Activated CD8-positive, alpha-beta memory T cell treated with anti-CD3 and anti-CD28 coated beads, Interleukin-2, amount 10 ng/mL, durations not matched to agents 7 days and 5 days (primary cell): ENCODE data around the gene B3GNT9. TPM values are rescaled to one million over a fixed set of nuclear protein-coding genes. Genes with fewer than 3 reads are reported as not detected.
"Not testable (repeated sequence)": the region's sequence is repeated elsewhere in the genome, so short reads cannot be mapped to it uniquely, and the experiment has no call there.

Experiments used
- ATAC-seq: fragments of 150-1000 bp; cut with Tn5 transposase; one replicate; pipeline ENCODE4 v1.10.0; 2021; ENCODE audit warnings: moderate library complexity
- CTCF ChIA-PET: fragments of 350-600 bp; sonication (Branson Sonifier 250); formaldehyde crosslinking; loops from one replicate; lab custom pipeline; 2021; ENCODE audit warnings: antibody characterized with exemption; lab: Charles Lee
- DNase-seq: peaks from one replicate; pipeline ENCODE4 v3.0.0-alpha.2; 2020
- H3K27ac Mint-ChIP-seq: one replicate; pipeline ENCODE4 v1.8.0; 2021; ENCODE audit warnings: mild to moderate bottlenecking, mixed read lengths
- H3K27me3 Mint-ChIP-seq: one replicate; pipeline ENCODE4 v1.8.0; 2021; ENCODE audit warnings: mixed read lengths
- H3K36me3 Mint-ChIP-seq: one replicate; pipeline ENCODE4 v1.8.0; 2021; ENCODE audit warnings: mild to moderate bottlenecking, mixed read lengths
- H3K4me1 Mint-ChIP-seq: one replicate; pipeline ENCODE4 v1.8.0; 2021; ENCODE audit warnings: mixed read lengths
- H3K4me3 Mint-ChIP-seq: one replicate; pipeline ENCODE4 v1.8.0; 2021; ENCODE audit warnings: mild to moderate bottlenecking, moderate library complexity, mixed read lengths
- H3K9me3 Mint-ChIP-seq: one replicate; pipeline ENCODE4 v1.8.0; 2022; ENCODE audit warnings: low read depth, mixed read lengths
- total RNA-seq, 2 experiments: library from RNA; stranded (reverse); gene quantifications; one replicate each; pipeline ENCODE4 v1.2.3, GENCODE V29; 2021

Gene B3GNT9
- total RNA-seq, 2 experiments from 2014 or later: 5.6 to 7.9 TPM

GRCh38 chr16:67129422-67129821, 21.4 kb downstream of the B3GNT9 start:
- H3K27me3 Mint-ChIP-seq: no peaks in the 10 kb centered on the region

GRCh38 chr16:67128887-67129286, 21.9 kb downstream of the B3GNT9 start:
- Mint-ChIP-seq H3K9me3 (no peaks in the 10 kb centered on the region), H3K4me1 (peaks cover 5% of the 10 kb centered on the region), H3K4me3 (no peak overlapping the region), H3K27ac (no peak overlapping the region), H3K36me3 (peaks cover 10% of the 10 kb centered on the region), H3K27me3 (no peaks in the 10 kb centered on the region)
- ATAC-seq: no peak
- CTCF ChIA-PET: interaction anchor here (1.0 to 1.8 kb wide), 6 partner anchors 9 to 153 kb away, joined by 3 to 5 read pairs (median 4); no protein-coding TSS in a partner anchor
- DNase-seq: no peak

More at GRCh38 chr16:67129422-67129821, 21.4 kb downstream of the B3GNT9 start:
- H3K36me3 Mint-ChIP-seq: peaks cover 12% of the 10 kb centered on the region
- DNase-seq (no peak), ATAC-seq (no peak)
- CTCF ChIA-PET: interaction anchor here (0.5 to 1.4 kb wide), 6 partner anchors 9 to 154 kb away, joined by 3 to 5 read pairs (median 3); no protein-coding TSS in a partner anchor
- H3K4me3 Mint-ChIP-seq: no peak overlapping the region
- H3K27ac Mint-ChIP-seq: no peak overlapping the region
- H3K4me1 Mint-ChIP-seq: peaks cover 5% of the 10 kb centered on the region
- no peaks in the 10 kb centered on the region for H3K9me3 Mint-ChIP-seq

GRCh38 chr16:67128417-67128816, 22.4 kb downstream of the B3GNT9 start:
- CTCF ChIA-PET: interaction anchor here (1.0 to 1.8 kb wide), 2 partner anchors 27 to 46 kb away, joined by 3 to 5 read pairs; no protein-coding TSS in a partner anchor
- peaks cover 5% of the 10 kb centered on the region for H3K4me1 Mint-ChIP-seq
- no peak overlapping the region for H3K27ac Mint-ChIP-seq
- no peak overlapping the region for H3K4me3 Mint-ChIP-seq
- H3K36me3 Mint-ChIP-seq: peaks cover 13% of the 10 kb centered on the region
- ATAC-seq (no peak), DNase-seq (no peak)
- H3K27me3 Mint-ChIP-seq: no peaks in the 10 kb centered on the region
- no peaks in the 10 kb centered on the region for H3K9me3 Mint-ChIP-seq

GRCh38 chr16:67122799-67123198, 28.0 kb downstream of the B3GNT9 start:
- not testable (repeated sequence) for H3K27me3 Mint-ChIP-seq, H3K9me3 Mint-ChIP-seq, H3K27ac Mint-ChIP-seq, DNase-seq, ATAC-seq, H3K4me1 Mint-ChIP-seq, H3K4me3 Mint-ChIP-seq
- peaks cover 13% of the 10 kb centered on the region for H3K36me3 Mint-ChIP-seq
- CTCF ChIA-PET: interaction anchor here (0.9 kb wide), 1 partner anchor 13 kb away, joined by 5 read pairs; no protein-coding TSS in a partner anchor

GRCh38 chr16:67120025-67120424, 30.8 kb downstream of the B3GNT9 start:
- Mint-ChIP-seq H3K9me3 (no peaks in the 10 kb centered on the region), H3K27ac (no peak overlapping the region), H3K27me3 (no peaks in the 10 kb centered on the region), H3K4me3 (no peak overlapping the region), H3K4me1 (no peaks in the 10 kb centered on the region), H3K36me3 (peaks cover 12% of the 10 kb centered on the region)
- DNase-seq (no peak), ATAC-seq (no peak)
- CTCF ChIA-PET: interaction anchor here (0.8 to 0.9 kb wide), 2 partner anchors 8 to 29 kb away, joined by 3 read pairs; no protein-coding TSS in a partner anchor

GRCh38 chr16:67117716-67118115, 33.1 kb downstream of the B3GNT9 start:
- Mint-ChIP-seq H3K9me3 (no peaks in the 10 kb centered on the region), H3K27ac (no peak overlapping the region), H3K4me3 (no peak overlapping the region)

GRCh38 chr16:67116388-67117311, 34.1 kb downstream of the B3GNT9 start:
- Mint-ChIP-seq H3K9me3 (no peaks in the 10 kb centered on the region), H3K4me3 (no peak overlapping the region), H3K36me3 (peaks cover 11% of the 10 kb centered on the region), H3K27ac (no peak overlapping the region), H3K4me1 (peaks cover 16% of the 10 kb centered on the region), H3K27me3 (no peaks in the 10 kb centered on the region)
- CTCF ChIA-PET: interaction anchor here (0.6 to 1.9 kb wide), 6 partner anchors 16 to 99 kb away, joined by 3 to 8 read pairs (median 3); partner anchors contain the start of gene NOL3
- ATAC-seq (no peak), DNase-seq (no peak)

More at GRCh38 chr16:67117716-67118115, 33.1 kb downstream of the B3GNT9 start:
- H3K4me1 Mint-ChIP-seq: peaks cover 11% of the 10 kb centered on the region
- ATAC-seq: no peak
- no peak for DNase-seq
- no peaks in the 10 kb centered on the region for H3K27me3 Mint-ChIP-seq
- peaks cover 11% of the 10 kb centered on the region for H3K36me3 Mint-ChIP-seq
- CTCF ChIA-PET: interaction anchor here (0.7 kb wide), 4 partner anchors 31 to 823 kb away, joined by 3 to 5 read pairs (median 4); no protein-coding TSS in a partner anchor

GRCh38 chr16:67115639-67116038, 35.2 kb downstream of the B3GNT9 start:
- Mint-ChIP-seq H3K27me3 (no peaks in the 10 kb centered on the region), H3K4me1 (peaks cover 25% of the 10 kb centered on the region), H3K9me3 (no peaks in the 10 kb centered on the region), H3K27ac (no peak overlapping the region), H3K36me3 (peaks cover 9% of the 10 kb centered on the region), H3K4me3 (no peak overlapping the region)
- ATAC-seq (no peak), DNase-seq (no peak)
- CTCF ChIA-PET: interaction anchor here (0.6 to 1.9 kb wide), 5 partner anchors 17 to 98 kb away, joined by 3 to 8 read pairs (median 3); partner anchors contain the start of gene NOL3

- peaks cover 6% of the 10 kb centered on the region for H3K36me3 Mint-ChIP-seq
- no peaks in the 10 kb centered on the region for H3K9me3 Mint-ChIP-seq
- H3K27ac Mint-ChIP-seq: no peak overlapping the region
- H3K27me3 Mint-ChIP-seq: no peaks in the 10 kb centered on the region
- H3K4me3 Mint-ChIP-seq: no peak overlapping the region
- ATAC-seq: no peak
- H3K4me1 Mint-ChIP-seq: peaks cover 29% of the 10 kb centered on the region
- CTCF ChIA-PET: interaction anchor here (1.2 to 1.7 kb wide), 2 partner anchors 40 to 45 kb away, joined by 4 to 5 read pairs; partner anchors contain the start of gene TRADD
- no peak for DNase-seq
Measured at GRCh38 chr16:67114793-67115192, 36.0 kb downstream of the B3GNT9 start.

- Mint-ChIP-seq H3K27me3 (no peaks in the 10 kb centered on the region), H3K36me3 (peaks cover 6% of the 10 kb centered on the region), H3K4me3 (no peak overlapping the region), H3K9me3 (no peaks in the 10 kb centered on the region), H3K4me1 (peaks cover 35% of the 10 kb centered on the region), H3K27ac (no peak overlapping the region)
- DNase-seq: no peak
- CTCF ChIA-PET: interaction anchor here (0.7 to 4.5 kb wide), 7 partner anchors 8 to 99 kb away, joined by 3 to 28 read pairs (median 4); partner anchors contain the start of gene TRADD
- ATAC-seq: no peak
Measured at GRCh38 chr16:67112591-67113399, 38.0 kb downstream of the B3GNT9 start.

- no peaks in the 10 kb centered on the region for H3K27me3 Mint-ChIP-seq
- peaks cover 35% of the 10 kb centered on the region for H3K4me1 Mint-ChIP-seq
- H3K4me3 Mint-ChIP-seq: no peak overlapping the region
- H3K36me3 Mint-ChIP-seq: peaks cover 4% of the 10 kb centered on the region
- ATAC-seq (no peak), DNase-seq (no peak)
- H3K27ac Mint-ChIP-seq: no peak overlapping the region
- H3K9me3 Mint-ChIP-seq: no peaks in the 10 kb centered on the region
- CTCF ChIA-PET: interaction anchor here (0.9 to 4.5 kb wide), 8 partner anchors 8 to 98 kb away, joined by 3 to 28 read pairs (median 6); partner anchors contain the start of gene B3GNT9
Measured at GRCh38 chr16:67111951-67112444, 38.8 kb downstream of the B3GNT9 start.

GRCh38 chr16:67109407-67110135, 41.2 kb downstream of the B3GNT9 start, which contains the start of gene PHAF1:
PHAF1 (plus strand) TSS chr16:67109941; CDS start chr16:67110176, 235 bp downstream.
- DNase-seq (peak; percentile 96), ATAC-seq (peak; percentile 97)
- Mint-ChIP-seq H3K36me3 (peaks cover 4% of the 10 kb centered on the region), H3K4me1 (peaks cover 33% of the 10 kb centered on the region), H3K27me3 (no peaks in the 10 kb centered on the region), H3K27ac (peak within 1 kb of the TSS; percentile 74), H3K9me3 (no peaks in the 10 kb centered on the region), H3K4me3 (peak within 1 kb of the TSS; percentile 92)
- CTCF ChIA-PET: interaction anchor here (1.0 to 4.5 kb wide), 9 partner anchors 9 to 150 kb away, joined by 3 to 28 read pairs (median 4); no protein-coding TSS in a partner anchor
